Right cardiac atrium (tissue), 5 donors: Measurements from ENCODE around the gene PHC3. TPM values are rescaled to one million over a fixed set of nuclear protein-coding genes. Genes with fewer than 3 reads are reported as not detected.

ENCODE experiments used
- polyA plus RNA-seq: library from polyadenylated mRNA; stranded (reverse); fragments of 200-250 nt; gene quantifications from one replicate; pipeline ENCODE4 v1.2.3, GENCODE V29; 2013
- total RNA-seq, 4 donors: library from RNA; stranded (reverse); fragmentation: NEBNext Ultra II Directional; extraction: Animal tissue kit (Norgen Biotek cat#: 25700); gene quantifications; one replicate each; pipeline ENCODE4 v1.2.1, GENCODE V29; 2021
- donor health status: healthy with polysubstance abuse.
- donor health status: DM: no; HTN: yes; CAD: no.
- donor health status: DM: no; HTN: no; CAD: no.
- donor health status: DM: no; HTN: yes; CAD: no; lungs with severe emphysema.
- donor health status: DM: yes; HTN: yes; CAD: no.

PHC3 gene
- total and polyA plus RNA-seq, 5 donors, result 6.2 to 62.4 (median 60.5) TPM

Other genes with a start within 250 kb of the PHC3 start
- gene SEC62, start 214.9 kb downstream of the PHC3 start, total RNA-seq, result 10 to 100 TPM; 90.0 to 99.7 (median 97.2) TPM
- 45.0 TPM for gene SEC62, start 214.9 kb downstream of the PHC3 start, polyA plus RNA-seq
- gene GPR160, start 143.7 kb downstream of the PHC3 start, total RNA-seq, result under 1 TPM; 0.48 to 0.74 (median 0.60) TPM
- gene GPR160, start 143.7 kb downstream of the PHC3 start, polyA plus RNA-seq, result 0.84 TPM
- 10 to 100 TPM; 16.3 to 20.6 (median 17.0) TPM for gene PRKCI, start 40.7 kb upstream of the PHC3 start, total RNA-seq
- 9.0 TPM for gene PRKCI, start 40.7 kb upstream of the PHC3 start, polyA plus RNA-seq
- gene SKIL, start 176.0 kb upstream of the PHC3 start, total RNA-seq, result 10 to 100 TPM; 31.9 to 59.5 (median 39.1) TPM
- 9.6 TPM for gene SKIL, start 176.0 kb upstream of the PHC3 start, polyA plus RNA-seq
- 10 to 100 TPM; 11.1 to 13.7 (median 11.7) TPM for gene CLDN11, start 237.1 kb upstream of the PHC3 start, total RNA-seq
- gene CLDN11, start 237.1 kb upstream of the PHC3 start, polyA plus RNA-seq, result 7.5 TPM